ENCODE measurements around the gene BICDL1.

BICDL1 gene

DNA sequence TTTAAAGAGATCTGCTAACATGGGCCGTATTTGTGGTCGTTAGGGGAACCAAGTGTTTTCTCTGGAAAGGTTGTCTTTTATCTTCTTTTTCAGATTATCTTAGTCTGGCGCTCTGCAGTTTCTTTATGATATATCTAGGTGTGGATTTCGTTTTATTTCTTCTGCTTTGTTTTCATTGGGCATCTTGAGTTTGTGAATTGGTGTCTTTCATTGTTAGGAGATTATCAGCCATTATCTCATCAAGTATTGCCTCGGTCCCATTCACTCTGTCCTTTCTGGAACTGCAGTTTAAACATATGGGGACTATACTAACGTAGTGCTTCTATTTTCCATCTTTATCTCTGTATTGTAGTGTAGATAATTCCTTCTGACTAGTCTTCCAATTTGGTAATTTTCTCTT lies 60.4 kb downstream of the BICDL1 start:
- TF ChIP-seq, protein P1, sequence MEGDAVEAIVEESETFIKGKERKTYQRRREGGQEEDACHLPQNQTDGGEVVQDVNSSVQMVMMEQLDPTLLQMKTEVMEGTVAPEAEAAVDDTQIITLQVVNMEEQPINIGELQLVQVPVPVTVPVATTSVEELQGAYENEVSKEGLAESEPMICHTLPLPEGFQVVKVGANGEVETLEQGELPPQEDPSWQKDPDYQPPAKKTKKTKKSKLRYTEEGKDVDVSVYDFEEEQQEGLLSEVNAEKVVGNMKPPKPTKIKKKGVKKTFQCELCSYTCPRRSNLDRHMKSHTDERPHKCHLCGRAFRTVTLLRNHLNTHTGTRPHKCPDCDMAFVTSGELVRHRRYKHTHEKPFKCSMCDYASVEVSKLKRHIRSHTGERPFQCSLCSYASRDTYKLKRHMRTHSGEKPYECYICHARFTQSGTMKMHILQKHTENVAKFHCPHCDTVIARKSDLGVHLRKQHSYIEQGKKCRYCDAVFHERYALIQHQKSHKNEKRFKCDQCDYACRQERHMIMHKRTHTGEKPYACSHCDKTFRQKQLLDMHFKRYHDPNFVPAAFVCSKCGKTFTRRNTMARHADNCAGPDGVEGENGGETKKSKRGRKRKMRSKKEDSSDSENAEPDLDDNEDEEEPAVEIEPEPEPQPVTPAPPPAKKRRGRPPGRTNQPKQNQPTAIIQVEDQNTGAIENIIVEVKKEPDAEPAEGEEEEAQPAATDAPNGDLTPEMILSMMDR (IDR thresholded peaks at IDR 0.05) = no peak

DNA sequence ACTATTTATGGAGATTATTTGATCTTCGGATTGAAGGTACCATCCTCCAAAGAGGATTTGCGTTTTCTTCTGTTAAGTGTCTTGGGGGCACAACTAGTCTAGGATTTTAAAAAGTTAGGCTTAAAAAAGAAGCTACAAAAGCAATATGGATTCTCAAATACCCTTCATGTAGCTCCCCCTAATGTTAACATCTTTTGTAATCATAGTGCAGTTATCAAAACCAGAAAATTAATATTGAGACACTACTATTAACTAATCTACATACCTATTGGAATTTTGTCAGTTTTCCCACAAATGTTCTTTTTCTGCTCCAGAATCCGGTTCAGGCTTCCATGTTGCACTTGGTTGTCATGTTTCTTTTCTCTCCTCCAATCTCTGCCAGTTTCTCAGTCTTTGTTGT lies 62.5 kb downstream of the BICDL1 start:
- TF ChIP-seq, protein P1 (IDR thresholded peaks at IDR 0.05) = no peak

DNA sequence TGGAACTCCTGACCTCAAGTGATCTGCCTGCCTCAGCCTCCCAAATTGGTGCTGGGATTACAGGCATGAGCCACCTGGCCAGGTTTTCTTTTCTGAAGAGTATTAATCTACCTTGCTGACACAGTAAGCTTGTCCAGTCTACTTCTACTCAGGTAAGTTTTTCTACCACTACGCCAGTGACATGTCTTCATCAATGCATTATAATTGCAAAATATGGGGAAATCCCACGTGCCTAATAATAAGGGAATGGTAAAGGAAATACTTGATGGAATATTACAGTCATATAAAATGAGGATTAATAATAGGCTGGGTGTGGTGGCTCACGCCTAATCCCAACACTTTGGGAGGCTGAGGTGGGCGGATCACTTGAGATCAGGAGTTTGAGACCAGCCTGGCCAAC lies 65.3 kb downstream of the BICDL1 start:
- TF ChIP-seq, protein P1 (IDR thresholded peaks at IDR 0.05) = no peak

- TF ChIP-seq, protein P1 (IDR thresholded peaks at IDR 0.05) = no peak
These were observed 66.4 kb downstream of the BICDL1 start for GRCh38 chr12:120055231-120056000.

DNA sequence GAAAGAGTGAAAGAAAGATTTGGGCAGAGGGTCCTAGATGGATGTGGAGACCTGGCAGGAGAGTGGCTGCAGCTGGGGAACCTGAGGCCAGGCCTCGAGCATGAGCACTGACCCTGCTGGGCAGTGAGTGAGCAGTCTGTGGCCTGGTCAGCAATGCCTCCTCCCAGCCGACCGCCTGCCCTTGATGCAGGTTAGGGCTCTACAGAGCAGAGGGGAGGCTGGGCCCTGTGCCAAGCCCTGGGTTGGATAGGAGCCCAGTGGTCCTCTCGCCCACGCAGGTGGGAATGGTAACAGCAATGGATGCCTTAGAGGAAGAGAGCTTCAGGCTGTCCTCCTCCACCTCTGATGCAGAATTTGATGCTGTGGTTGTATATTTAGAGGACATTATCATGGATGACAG lies 67.7 kb downstream of the BICDL1 start:
- TF ChIP-seq, protein P1 (IDR thresholded peaks at IDR 0.05) = no peak

GRCh38 chr12:120060196-120060595 lies 71.2 kb downstream of the BICDL1 start:
- TF ChIP-seq, protein P1 (IDR thresholded peaks at IDR 0.05) = no peak

DNA sequence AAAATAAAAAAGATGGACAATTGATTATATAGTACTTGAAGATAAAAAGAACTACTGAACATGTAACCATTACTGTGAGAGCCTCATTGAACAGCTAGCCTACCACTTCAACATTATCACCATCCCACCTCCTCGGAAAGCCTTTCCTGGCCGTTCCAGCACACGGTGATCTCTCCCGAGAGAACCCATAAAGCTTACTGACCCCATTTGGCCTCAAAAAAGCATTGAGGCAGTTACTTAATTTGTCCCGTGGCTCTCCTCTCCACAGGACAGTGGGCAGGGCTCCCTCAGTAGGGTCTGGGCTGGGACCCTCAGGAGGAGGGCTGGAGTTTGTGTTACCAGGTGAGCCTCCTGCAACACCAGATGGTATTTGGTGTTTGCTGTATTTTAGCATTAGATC lies 71.7 kb downstream of the BICDL1 start:
- TF ChIP-seq, protein P1 (IDR thresholded peaks at IDR 0.05) = no peak

Measured in LNCAP (cell line).